Measurements from ENCODE around the gene CACNA2D2. TPM values are rescaled to one million over a fixed set of nuclear protein-coding genes. Genes with fewer than 3 reads are reported as not detected.

The CACNA2D2 gene
- total RNA-seq, 1 experiment from 2014 or later: 0.59 TPM

- no peaks in the 10 kb centered on the region for H3K27me3 ChIP-seq (ENCODE audit: control insufficient read depth, insufficient read depth, low read length)
- no peak for ATAC-seq
- no peak overlapping the region for H3K27ac ChIP-seq (ENCODE audit: low read length)
- no peaks in the 10 kb centered on the region for H3K36me3 ChIP-seq (ENCODE audit: control insufficient read depth, insufficient read depth, low read length)
- no peak for DNase-seq (ENCODE audit: low read depth, low spot score)
- no peaks in the 10 kb centered on the region for H3K9me3 ChIP-seq (ENCODE audit: control insufficient read depth, insufficient read depth, low read depth, low read length)
- H3K4me3 ChIP-seq (ENCODE audit: low read depth in 2 of 2, low read length in 2 of 2): no peak overlapping the region
- ChIA-PET CTCF (interaction anchor here (0.6 kb wide), 1 partner anchor 13 kb away, joined by 3 read pairs; no protein-coding TSS in a partner anchor), POLR2A (no interaction called here)
- no peaks in the 10 kb centered on the region for H3K4me1 ChIP-seq (ENCODE audit: control insufficient read depth, insufficient read depth, low read length)
- intact Hi-C loops (cut with micrococcal nuclease; ENCODE audit: unreplicated experiment): no loop called here
- BruUV-seq (replicated peaks): no TSS peak
- TF ChIP-seq REST (IDR thresholded peaks at IDR 0.05; ENCODE audit: insufficient read depth in 1 of 2, low read depth in 2 of 2, low read length in 1 of 2) (no peak), POLR2AphosphoS5 (IDR thresholded peaks at IDR 0.05; ENCODE audit: low read depth, low read length) (no peak), SIN3A (IDR thresholded peaks at IDR 0.05; ENCODE audit: borderline replicate concordance, insufficient read depth, low read depth, low read length) (no peak), CTCF (IDR thresholded peaks at IDR 0.05) (no peak), TCF7L2 (IDR thresholded peaks at IDR 0.05; ENCODE audit: low read depth, low read length) (no peak)
- in situ Hi-C loops (cut with HindIII; ENCODE audit: low pct_unique_long_range_greater_than_20kb, low sequenced_read_pairs): no loop called here
Measured at GRCh38 chr3:50493623-50494022, 9.8 kb downstream of the CACNA2D2 start.

- Histone ChIP-seq H3K36me3 (ENCODE audit: control insufficient read depth, insufficient read depth, low read length) (no peaks in the 10 kb centered on the region), H3K27ac (ENCODE audit: low read length) (no peak overlapping the region), H3K9me3 (ENCODE audit: control insufficient read depth, insufficient read depth, low read depth, low read length) (no peaks in the 10 kb centered on the region), H3K4me1 (ENCODE audit: control insufficient read depth, insufficient read depth, low read length) (no peaks in the 10 kb centered on the region), H3K4me3 (ENCODE audit: low read depth in 2 of 2, low read length in 2 of 2) (no peak overlapping the region), H3K27me3 (ENCODE audit: control insufficient read depth, insufficient read depth, low read length) (no peaks in the 10 kb centered on the region)
- CTCF ChIA-PET: no interaction called here
- no peak for ATAC-seq
- POLR2A ChIA-PET: no interaction called here
- in situ Hi-C loops (cut with HindIII; ENCODE audit: low pct_unique_long_range_greater_than_20kb, low sequenced_read_pairs): no loop called here
- intact Hi-C loops (cut with micrococcal nuclease; ENCODE audit: unreplicated experiment): no loop called here
- TF ChIP-seq CTCF (IDR thresholded peaks at IDR 0.05): no peak
- no peak for TF ChIP-seq POLR2AphosphoS5 (IDR thresholded peaks at IDR 0.05; ENCODE audit: low read depth, low read length)
- DNase-seq (ENCODE audit: low read depth, low spot score): no peak
- BruUV-seq (replicated peaks): no TSS peak
Measured at GRCh38 chr3:50493086-50493485, 10.3 kb downstream of the CACNA2D2 start.

GRCh38 chr3:50491023-50491422, 12.4 kb downstream of the CACNA2D2 start:
- Histone ChIP-seq H3K9me3 (ENCODE audit: control insufficient read depth, insufficient read depth, low read depth, low read length) (no peaks in the 10 kb centered on the region), H3K27me3 (ENCODE audit: control insufficient read depth, insufficient read depth, low read length) (no peaks in the 10 kb centered on the region), H3K27ac (ENCODE audit: low read length) (no peak overlapping the region), H3K4me1 (ENCODE audit: control insufficient read depth, insufficient read depth, low read length) (no peaks in the 10 kb centered on the region), H3K4me3 (ENCODE audit: low read depth in 2 of 2, low read length in 2 of 2) (no peak overlapping the region), H3K36me3 (ENCODE audit: control insufficient read depth, insufficient read depth, low read length) (no peaks in the 10 kb centered on the region)
- DNase-seq (ENCODE audit: low read depth, low spot score): no peak
- ATAC-seq: no peak
- TF ChIP-seq REST (IDR thresholded peaks at IDR 0.05; ENCODE audit: insufficient read depth in 1 of 2, low read depth in 2 of 2, low read length in 1 of 2) (no peak), CTCF (IDR thresholded peaks at IDR 0.05) (no peak), TCF7L2 (IDR thresholded peaks at IDR 0.05; ENCODE audit: low read depth, low read length) (no peak), POLR2AphosphoS5 (IDR thresholded peaks at IDR 0.05; ENCODE audit: low read depth, low read length) (no peak), SIN3A (IDR thresholded peaks at IDR 0.05; ENCODE audit: borderline replicate concordance, insufficient read depth, low read depth, low read length) (no peak)
- BruUV-seq (replicated peaks): no TSS peak
- CTCF ChIA-PET: no interaction called here
- POLR2A ChIA-PET: no interaction called here
- intact Hi-C loops (cut with micrococcal nuclease; ENCODE audit: unreplicated experiment) (no loop called here), in situ Hi-C loops (cut with HindIII; ENCODE audit: low pct_unique_long_range_greater_than_20kb, low sequenced_read_pairs) (no loop called here)
